K562 (cell line): ENCODE measurements around the gene ERBB4. TPM values are rescaled to one million over a fixed set of nuclear protein-coding genes. Genes with fewer than 3 reads are reported as not detected.

ENCODE experiments used
- CHD2 ChIP-seq: IDR thresholded peaks from 2 replicates; pipeline ENCODE4 v1.6.1; 2011; ENCODE audit warnings: low read depth, low read length
- HNRNPH1 ChIP-seq: fragments of 200-400 bp; formaldehyde crosslinking; optimal IDR thresholded peaks from 2 replicates; pipeline ENCODE3; 2017; ENCODE audit warnings: low read depth, mild to moderate bottlenecking, low read length, moderate library complexity
- NR2F6 ChIP-seq: fragments of 450-650 bp; formaldehyde crosslinking; IDR thresholded peaks from 2 replicates; pipeline ENCODE4 v1.4.0; 2020; ENCODE audit warnings: mild to moderate bottlenecking
- polyA plus RNA-seq, 8 experiments: library from polyadenylated mRNA; depleted of rRNA in 4 of 8; stranded (reverse) in 5 of 8; unstranded in 3 of 8; fragments of >200 nt; fragmentation: Nextera tagmentation in 2 of 8; fragmentation: Illumina TruSeq in 1 of 8; extraction: Ambion mirVana in 2 of 8; extraction: Trizol in 1 of 8; gene quantifications; 2 replicates each; pipeline versions ENCODE4 v1.2.1 to v1.2.3, GENCODE V29; 2011 to 2014; ENCODE audit warnings: inconsistent platforms in 1 of 8, missing spikeins in 1 of 8
- total RNA-seq, 7 experiments: library from RNA; depleted of rRNA in 6 of 7; stranded (reverse); fragments of >200 nt in 6 of 7; fragmentation: Illumina TruSeq in 2 of 7; extraction: Trizol in 2 of 7; gene quantifications; 2 replicates each; pipeline versions ENCODE4 v1.2.1 to v1.2.3, GENCODE V29; 2011 to 2021; ENCODE audit warnings: low replicate concordance in 1 of 7
- TF ChIP-seq, protein P1 (sequence below), 2 experiments: fragments of 450-650 bp; formaldehyde crosslinking in 1 of 2; IDR thresholded peaks; 2 replicates each; pipeline versions ENCODE4 v1.4.0 to v1.6.1; 2014 to 2020; ENCODE audit warnings: mild to moderate bottlenecking in 2 of 2, borderline replicate concordance in 1 of 2, low read depth in 1 of 2

Gene ERBB4
- total and polyA plus RNA-seq, 9 of the 15 experiments (the other 6 are each of a cell fraction or from before 2014, with no cell fraction given): not detected

GRCh38 chr2:212448698-212449097 lies 89.9 kb downstream of the ERBB4 start (continued):
- TF ChIP-seq, protein P1, sequence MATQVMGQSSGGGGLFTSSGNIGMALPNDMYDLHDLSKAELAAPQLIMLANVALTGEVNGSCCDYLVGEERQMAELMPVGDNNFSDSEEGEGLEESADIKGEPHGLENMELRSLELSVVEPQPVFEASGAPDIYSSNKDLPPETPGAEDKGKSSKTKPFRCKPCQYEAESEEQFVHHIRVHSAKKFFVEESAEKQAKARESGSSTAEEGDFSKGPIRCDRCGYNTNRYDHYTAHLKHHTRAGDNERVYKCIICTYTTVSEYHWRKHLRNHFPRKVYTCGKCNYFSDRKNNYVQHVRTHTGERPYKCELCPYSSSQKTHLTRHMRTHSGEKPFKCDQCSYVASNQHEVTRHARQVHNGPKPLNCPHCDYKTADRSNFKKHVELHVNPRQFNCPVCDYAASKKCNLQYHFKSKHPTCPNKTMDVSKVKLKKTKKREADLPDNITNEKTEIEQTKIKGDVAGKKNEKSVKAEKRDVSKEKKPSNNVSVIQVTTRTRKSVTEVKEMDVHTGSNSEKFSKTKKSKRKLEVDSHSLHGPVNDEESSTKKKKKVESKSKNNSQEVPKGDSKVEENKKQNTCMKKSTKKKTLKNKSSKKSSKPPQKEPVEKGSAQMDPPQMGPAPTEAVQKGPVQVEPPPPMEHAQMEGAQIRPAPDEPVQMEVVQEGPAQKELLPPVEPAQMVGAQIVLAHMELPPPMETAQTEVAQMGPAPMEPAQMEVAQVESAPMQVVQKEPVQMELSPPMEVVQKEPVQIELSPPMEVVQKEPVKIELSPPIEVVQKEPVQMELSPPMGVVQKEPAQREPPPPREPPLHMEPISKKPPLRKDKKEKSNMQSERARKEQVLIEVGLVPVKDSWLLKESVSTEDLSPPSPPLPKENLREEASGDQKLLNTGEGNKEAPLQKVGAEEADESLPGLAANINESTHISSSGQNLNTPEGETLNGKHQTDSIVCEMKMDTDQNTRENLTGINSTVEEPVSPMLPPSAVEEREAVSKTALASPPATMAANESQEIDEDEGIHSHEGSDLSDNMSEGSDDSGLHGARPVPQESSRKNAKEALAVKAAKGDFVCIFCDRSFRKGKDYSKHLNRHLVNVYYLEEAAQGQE (IDR thresholded peaks at IDR 0.05; ENCODE audit: borderline replicate concordance): no peak
- TF ChIP-seq, protein P1 (CRISPR knock-in tag; IDR thresholded peaks at IDR 0.05; ENCODE audit: low read depth): no peak
- TF ChIP-seq HNRNPH1 (no peak), CHD2 (no peak), NR2F6 (CRISPR knock-in tag) (no peak)
